Breast epithelium (tissue), 3 donors: ENCODE results near the gene ZWINT.

ENCODE experiments used
- CTCF ChIP-seq, 3 donors: fragments of 450-650 bp; IDR thresholded peaks; one replicate each; pipeline ENCODE4 v1.5.1; 2016 to 2017; ENCODE audit warnings: antibody characterized with exemption in 3 of 3, mild to moderate bottlenecking in 3 of 3, moderate library complexity in 3 of 3
- POLR2AphosphoS5 ChIP-seq, 3 donors: sonication (generic); formaldehyde crosslinking; IDR thresholded peaks; one replicate each; pipeline ENCODE4 v1.6.1; 2017; ENCODE audit warnings: antibody characterized with exemption in 3 of 3

GRCh38 chr10:56383806-56384205 lies 22.7 kb upstream of the ZWINT start:
- TF ChIP-seq CTCF (IDR thresholded peaks at IDR 0.05) (no peak), POLR2AphosphoS5 (IDR thresholded peaks at IDR 0.05) (no peak)
